ENCODE results near the gene KRTAP4-1. TPM values are rescaled to one million over a fixed set of nuclear protein-coding genes. Genes with fewer than 3 reads are reported as not detected.

The KRTAP4-1 gene
- total and polyA plus RNA-seq, 4 donors: not detected

- Histone ChIP-seq H3K4me1 (ENCODE audit: control insufficient read depth in 4 of 4, insufficient read depth in 4 of 4, low read length in 3 of 4) (no peaks in the 10 kb centered on the region), H3K9me3 (ENCODE audit: control insufficient read depth in 4 of 4, low read length in 3 of 4) (peaks cover 2 to 25% (median 7%) of the 10 kb centered on the region in 4 donors), H3K36me3 (ENCODE audit: control insufficient read depth in 4 of 4, insufficient read depth in 3 of 4, low read depth in 1 of 4, low read length in 3 of 4) (no peaks in the 10 kb centered on the region), H3K27me3 (ENCODE audit: control insufficient read depth in 4 of 4, insufficient read depth in 4 of 4, low read length in 3 of 4) (peaks cover 0 to 5% (median 0%) of the 10 kb centered on the region in 4 donors), H3K4me3 (ENCODE audit: low read depth in 1 of 3, low read length in 3 of 3) (no peak overlapping the region), H3K9ac (ENCODE audit: low read depth in 1 of 2, low read length in 2 of 2) (no peak overlapping the region), H3K27ac (ENCODE audit: low read depth in 1 of 2, low read length in 2 of 2) (no peak overlapping the region)
- TF ChIP-seq REST (IDR thresholded peaks at IDR 0.05) (no peak), RAD21 (IDR thresholded peaks at IDR 0.05) (no peak), SP1 (IDR thresholded peaks at IDR 0.05) (no peak), NR2F2 (IDR thresholded peaks at IDR 0.05) (no peak), YY1 (IDR thresholded peaks at IDR 0.05) (no peak), MAX (IDR thresholded peaks at IDR 0.05) (no peak), CTCF (IDR thresholded peaks at IDR 0.05; ENCODE audit: low read depth, low read length, missing input control) (no peak), JUND (IDR thresholded peaks at IDR 0.05) (no peak), EGR1 (IDR thresholded peaks at IDR 0.05; ENCODE audit: low read depth in 2 of 2) (no peak), ATF3 (IDR thresholded peaks at IDR 0.05) (no peak), FOXA2 (IDR thresholded peaks at IDR 0.05) (no peak), GABPA (IDR thresholded peaks at IDR 0.05 in 1 of 2, conservative IDR thresholded peaks at IDR 0.05 in 1 of 2) (no peak), RXRA (IDR thresholded peaks at IDR 0.05) (no peak), TAF1 (conservative IDR thresholded peaks at IDR 0.05) (no peak), HNF4A (conservative IDR thresholded peaks at IDR 0.05) (no peak)
- 82% methylated on average over 2 of the region's 2 CpGs for WGBS
- DNase-seq (ENCODE audit: low spot score): no peak
Observed at GRCh38 chr17:41145261-41145660, 39.5 kb downstream of the KRTAP4-1 start.

GRCh38 chr17:41144846-41145245, 39.9 kb downstream of the KRTAP4-1 start:
- WGBS: 84% methylated on average over 1 of the region's 1 CpG

More at GRCh38 chr17:41144846-41145245, 39.9 kb downstream of the KRTAP4-1 start:
- H3K4me1 ChIP-seq (ENCODE audit: control insufficient read depth in 4 of 4, insufficient read depth in 4 of 4, low read length in 3 of 4): no peaks in the 10 kb centered on the region
- TF ChIP-seq HNF4G (IDR thresholded peaks at IDR 0.05) (no peak), YY1 (IDR thresholded peaks at IDR 0.05) (no peak), NR2F2 (IDR thresholded peaks at IDR 0.05) (no peak), GABPA (IDR thresholded peaks at IDR 0.05 in 1 of 2, conservative IDR thresholded peaks at IDR 0.05 in 1 of 2) (no peak), MAX (IDR thresholded peaks at IDR 0.05) (no peak), SP1 (IDR thresholded peaks at IDR 0.05) (no peak), RAD21 (IDR thresholded peaks at IDR 0.05) (no peak)
- H3K9me3 ChIP-seq (ENCODE audit: control insufficient read depth in 4 of 4, low read length in 3 of 4): peaks cover 5 to 27% (median 9%) of the 10 kb centered on the region in 4 donors
- DNase-seq (ENCODE audit: low spot score): no peak
- H3K27ac ChIP-seq (ENCODE audit: low read depth in 1 of 2, low read length in 2 of 2): no peak overlapping the region
- H3K27me3 ChIP-seq (ENCODE audit: control insufficient read depth in 4 of 4, insufficient read depth in 4 of 4, low read length in 3 of 4): peaks cover 0 to 3% (median 0%) of the 10 kb centered on the region in 4 donors
- H3K9ac ChIP-seq (ENCODE audit: low read depth in 1 of 2, low read length in 2 of 2): no peak overlapping the region
- H3K4me3 ChIP-seq (ENCODE audit: low read depth in 1 of 3, low read length in 3 of 3): no peak overlapping the region
- no peaks in the 10 kb centered on the region for H3K36me3 ChIP-seq (ENCODE audit: control insufficient read depth in 4 of 4, insufficient read depth in 3 of 4, low read depth in 1 of 4, low read length in 3 of 4)
